T-helper 9 cell (primary cell): ENCODE measurements around the gene ARHGAP32.
"Not testable (repeated sequence)": the region's sequence is repeated elsewhere in the genome, so short reads cannot be mapped to it uniquely, and the experiment has no call there.

Experiments used
- DNase-seq: peaks from one replicate; pipeline ENCODE4 v3.0.0-alpha.2; 2020

The ARHGAP32 gene

DNA sequence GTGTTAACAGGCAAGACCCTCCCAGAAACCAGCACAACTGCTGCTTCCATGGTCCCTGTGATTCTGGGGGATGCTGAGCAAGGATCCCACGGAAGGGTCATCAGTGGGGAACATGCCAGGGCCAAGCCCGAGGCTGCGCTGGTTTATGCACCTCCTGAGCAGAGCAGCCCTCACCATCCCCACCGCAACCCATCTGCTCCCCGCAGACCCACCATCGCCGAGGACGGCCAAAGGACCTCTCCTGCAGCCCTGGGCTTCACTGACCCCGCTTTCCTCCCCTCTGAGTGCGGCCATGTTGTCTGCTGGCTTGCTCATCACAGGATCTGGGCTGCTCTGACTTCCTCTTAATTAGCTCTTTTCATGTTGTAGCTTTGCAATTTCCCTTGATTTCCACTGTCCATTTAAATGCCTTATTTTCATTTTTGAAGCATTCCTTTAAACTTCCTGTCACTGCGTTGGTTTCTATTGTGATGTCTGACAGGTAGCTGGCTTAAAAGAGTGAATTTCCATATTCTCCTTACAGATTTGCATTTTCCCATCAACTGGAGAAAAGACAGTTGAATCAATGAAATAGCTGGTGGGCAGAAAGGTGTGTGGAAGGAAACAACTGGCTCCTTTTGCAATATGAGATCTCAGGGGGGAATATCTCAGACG lies 264.3 kb downstream of the ARHGAP32 start:
- DNase-seq, result no peak

DNA sequence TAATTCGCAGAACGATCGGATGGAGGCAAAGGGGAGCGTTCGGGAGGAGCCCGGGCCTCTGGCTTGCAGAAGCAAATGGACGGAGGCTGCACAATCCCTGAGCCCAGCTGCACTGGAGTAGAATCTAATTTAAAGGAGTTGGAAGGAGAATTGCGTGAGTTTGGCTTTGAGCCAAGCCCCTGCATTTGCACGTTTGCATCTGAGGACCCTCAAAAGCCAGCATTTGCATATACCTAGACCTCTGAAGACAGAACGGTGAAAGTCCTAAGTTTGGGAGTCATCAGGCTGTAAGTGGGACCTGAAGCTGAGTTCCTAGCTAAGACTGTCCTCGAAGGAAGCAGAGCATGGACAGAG lies 265.0 kb downstream of the ARHGAP32 start:
- no peak for DNase-seq

DNA sequence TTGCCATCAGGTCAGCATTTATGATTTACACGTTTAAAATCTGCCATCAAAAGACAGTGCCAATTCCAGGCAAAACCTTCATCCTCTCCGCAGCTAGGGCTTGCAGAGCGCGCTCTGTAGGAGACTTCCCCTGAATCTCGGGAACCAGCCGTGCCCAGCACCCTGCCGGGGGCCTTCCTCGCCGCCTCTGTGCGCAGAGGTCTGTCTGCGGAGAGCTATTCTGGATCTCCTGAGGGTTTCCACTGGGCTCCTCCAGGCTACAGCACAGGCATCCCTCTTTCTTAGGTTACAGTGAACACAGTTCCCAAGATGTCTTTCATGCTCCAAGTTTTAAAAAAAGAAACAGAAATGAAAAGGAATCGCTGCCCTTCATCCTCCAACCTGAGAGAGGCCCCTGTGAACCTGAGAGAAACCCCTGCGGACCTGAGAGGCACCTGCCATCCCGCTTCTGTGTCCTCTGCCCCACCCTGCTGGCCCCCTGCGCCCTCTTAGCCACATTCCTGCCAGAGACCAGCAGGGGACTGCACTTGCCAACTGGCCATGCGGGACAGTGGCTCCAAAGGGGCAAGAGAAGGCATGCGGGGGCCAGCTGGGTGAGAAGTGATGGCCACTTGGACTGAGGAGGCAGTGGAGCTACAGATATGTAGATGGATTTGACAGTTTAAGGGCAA lies 265.6 kb downstream of the ARHGAP32 start:
- DNase-seq, result no peak

DNA sequence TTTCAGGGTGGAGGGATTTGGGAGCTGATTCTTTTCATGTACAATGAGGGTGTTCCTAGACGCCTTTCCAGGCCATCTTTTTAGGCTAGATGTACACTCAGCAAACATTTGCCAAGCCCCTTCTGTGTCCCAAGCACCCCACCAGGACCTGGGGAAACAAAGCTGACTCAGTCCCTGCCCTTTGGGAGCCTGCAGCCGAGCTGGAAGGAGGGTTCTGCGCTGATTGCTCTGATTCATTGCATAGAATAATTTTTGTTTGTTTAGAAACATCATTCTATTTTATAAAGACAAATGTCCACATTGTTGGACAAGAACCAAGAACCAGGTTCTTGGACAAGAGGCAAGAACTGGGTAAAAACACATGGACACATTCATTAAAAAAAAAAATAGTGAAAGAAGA lies 266.1 kb downstream of the ARHGAP32 start:
- DNase-seq, result no peak

DNA sequence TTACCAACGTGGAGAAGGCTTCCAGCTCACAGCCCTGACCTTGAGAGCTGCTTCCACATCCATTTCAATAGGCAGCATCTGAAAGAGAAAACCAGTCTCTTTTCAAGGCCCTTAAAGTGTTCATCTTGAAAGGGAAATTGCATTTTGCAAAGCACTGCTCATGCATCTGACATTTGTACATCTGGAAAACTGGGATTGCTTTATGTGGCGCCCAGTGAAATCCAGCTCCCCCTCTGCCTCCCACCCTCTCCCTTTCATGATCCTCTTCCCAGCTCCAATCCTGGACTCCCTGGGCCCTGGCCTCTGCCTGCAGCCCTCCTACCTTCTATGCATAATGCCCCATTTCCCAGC lies 266.9 kb downstream of the ARHGAP32 start:
- DNase-seq, result no peak

GRCh38 chr11:128924510-128925249 lies 267.4 kb downstream of the ARHGAP32 start:
- no peak for DNase-seq

GRCh38 chr11:128924104-128924503 lies 268.0 kb downstream of the ARHGAP32 start:
- no peak for DNase-seq

DNA sequence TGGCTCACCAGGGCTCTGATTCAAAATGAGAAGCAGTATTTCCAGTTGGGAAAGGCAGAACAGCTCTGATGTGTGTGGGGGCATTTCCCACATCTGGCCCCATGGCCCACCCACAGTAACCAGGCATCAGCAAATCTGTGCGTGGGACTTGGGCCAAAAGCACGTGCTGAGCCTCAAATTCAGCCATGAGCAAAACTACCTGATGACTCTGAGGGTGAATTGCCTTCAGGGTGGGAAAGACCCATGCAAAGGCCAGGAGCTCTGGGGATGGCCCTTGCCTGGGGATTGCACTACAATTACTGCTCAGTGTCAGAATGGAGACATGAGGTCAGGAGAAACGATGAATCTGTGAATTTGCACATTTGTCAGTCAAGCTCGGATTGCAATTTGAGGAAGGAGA lies 270.3 kb downstream of the ARHGAP32 start:
- no peak for DNase-seq

- no peak for DNase-seq
These were observed 271.5 kb downstream of the ARHGAP32 start for GRCh38 chr11:128920666-128921065.

- not testable (repeated sequence) for DNase-seq
These were observed 272.5 kb downstream of the ARHGAP32 start for GRCh38 chr11:128919635-128920034.

DNA sequence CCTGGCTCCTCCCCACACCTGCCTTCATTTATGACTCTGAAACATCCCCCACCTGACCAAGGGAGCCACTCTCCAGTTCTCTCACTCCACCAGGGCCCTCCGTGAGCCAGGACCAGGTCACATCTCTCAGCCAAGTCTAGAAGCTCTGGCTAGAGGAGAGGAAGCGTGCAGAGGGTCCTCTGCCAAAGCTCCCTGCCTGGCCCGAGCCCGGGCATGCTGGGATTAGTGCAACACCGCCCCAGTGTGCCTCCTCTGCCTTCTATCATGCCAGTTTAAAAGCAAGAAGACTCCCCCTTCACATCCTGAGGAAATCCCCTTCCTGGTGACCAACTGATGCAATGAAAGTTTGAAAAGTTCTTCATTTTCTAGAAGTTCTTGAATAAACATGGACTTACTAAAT lies 272.9 kb downstream of the ARHGAP32 start:
- DNase-seq, result no peak

DNA sequence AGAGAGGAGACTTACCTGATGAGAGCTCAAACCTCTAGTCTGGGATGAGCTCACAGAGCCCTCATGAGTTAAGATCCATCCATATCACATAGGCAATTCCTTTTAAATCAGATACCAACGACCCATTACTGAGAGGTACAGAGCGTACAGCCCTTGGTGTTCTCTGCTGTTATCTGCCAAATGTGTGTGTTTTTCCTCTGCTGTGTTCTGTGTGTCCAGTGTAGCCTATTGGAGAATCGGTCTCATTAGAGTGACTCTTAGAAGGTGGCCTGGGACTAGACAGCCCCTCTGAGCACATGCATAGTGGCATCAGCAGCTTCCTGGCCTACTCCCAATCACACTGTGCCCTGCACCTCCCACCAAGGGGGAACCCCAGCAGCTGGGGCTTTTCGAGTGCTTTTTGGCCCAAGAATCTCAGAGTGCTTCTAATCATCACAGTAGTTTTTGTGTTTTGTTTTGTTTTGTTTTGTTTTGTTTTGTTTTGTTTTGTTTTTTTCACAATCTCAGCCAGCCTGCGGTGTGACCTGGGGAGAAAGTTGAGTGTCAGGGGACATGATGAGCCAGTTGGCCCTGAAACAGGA lies 274.9 kb downstream of the ARHGAP32 start:
- DNase-seq, result no peak

DNA sequence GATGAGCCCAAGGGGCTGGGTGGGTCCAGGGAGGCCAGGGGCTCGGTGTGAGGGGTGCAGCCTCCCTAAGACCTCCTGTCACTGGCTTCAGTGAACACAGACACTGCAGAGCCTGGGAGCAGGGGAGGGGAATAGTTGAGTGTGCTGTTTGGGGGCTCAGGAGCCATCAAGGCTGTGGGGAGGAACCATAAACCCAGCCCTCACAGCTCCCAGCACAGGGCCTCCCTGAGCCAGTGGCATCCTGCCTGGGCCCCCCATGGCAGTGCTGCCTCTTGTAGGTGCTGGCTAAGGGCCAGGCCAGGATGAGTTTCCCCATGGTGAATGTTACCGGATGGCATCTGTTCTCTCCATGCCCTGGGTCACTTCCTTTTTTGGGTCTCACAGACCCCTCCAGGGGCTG lies 275.4 kb downstream of the ARHGAP32 start:
- DNase-seq, result no peak

DNA sequence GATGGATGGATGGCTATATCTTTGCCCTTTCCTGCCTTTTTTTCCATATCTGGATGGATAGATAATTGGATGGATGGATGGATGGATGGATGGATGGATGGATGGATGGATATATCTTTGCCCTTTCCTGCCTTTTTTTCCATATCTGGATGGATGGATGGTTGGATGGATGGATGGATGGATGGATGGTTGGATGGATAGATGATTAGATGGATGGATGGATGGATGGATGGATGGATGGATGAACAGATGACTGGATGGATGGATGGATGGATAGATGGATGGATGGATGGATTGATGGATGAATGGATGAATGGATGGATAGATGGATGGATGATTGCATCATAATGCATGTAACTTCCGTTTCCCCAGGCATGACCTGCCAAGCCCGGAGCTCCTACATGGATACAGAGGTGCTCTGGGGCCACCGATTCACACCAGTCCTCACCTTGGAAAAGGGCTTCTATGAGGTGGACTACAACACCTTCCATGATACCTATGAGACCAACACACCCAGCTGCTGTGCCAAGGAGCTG lies 276.0 kb downstream of the ARHGAP32 start:
- DNase-seq, result no peak

DNA sequence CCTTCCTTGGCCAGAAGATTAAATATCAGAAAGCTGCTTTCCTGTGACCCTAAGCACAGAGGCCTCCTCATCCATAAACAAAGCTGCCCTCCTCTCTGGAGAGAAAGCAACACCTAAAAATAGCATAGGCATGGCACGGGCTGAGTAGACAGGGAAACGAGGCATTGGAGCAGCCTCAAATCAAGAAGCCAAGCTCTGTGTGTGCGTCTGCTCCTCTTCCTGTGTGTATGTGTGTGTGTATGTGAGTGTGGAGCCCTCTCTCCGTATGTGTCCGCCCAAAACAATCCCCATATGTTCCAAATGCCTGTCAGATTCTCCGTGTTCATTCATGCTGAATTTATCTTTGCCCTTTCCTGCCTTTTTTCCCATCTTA lies 277.0 kb downstream of the ARHGAP32 start:
- DNase-seq, result no peak
